Amygdala (tissue), 56 donors: Measurements from ENCODE around the gene TRIM22.
"Not testable (repeated sequence)": the region's sequence is repeated elsewhere in the genome, so short reads cannot be mapped to it uniquely, and the experiment has no call there.

Experiments used
- DNase-seq, 56 donors: peaks; one replicate each; lab custom pipeline; 2025; lab: John Stamatoyannopoulos, UW

TRIM22 gene

DNA sequence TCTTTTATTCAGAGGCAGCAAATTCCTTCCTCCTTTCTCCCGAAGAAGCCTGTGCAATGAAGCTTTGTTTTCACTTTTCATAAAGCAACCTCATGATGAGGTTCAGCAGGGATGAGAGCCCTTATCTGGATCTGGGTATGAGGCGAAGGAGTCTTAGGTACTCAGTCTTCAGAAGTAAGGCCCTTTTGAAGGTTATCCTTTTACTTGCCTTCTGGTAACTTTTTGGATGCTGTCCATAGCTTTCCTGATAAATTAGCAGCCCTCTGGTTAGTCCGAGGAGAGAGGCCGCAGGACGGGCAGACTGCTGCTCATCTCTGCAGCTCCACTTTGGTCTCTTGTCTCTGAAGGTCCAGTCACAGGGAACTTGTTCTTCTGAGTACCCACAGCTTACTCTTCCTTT lies 1.1 kb downstream of the TRIM22 start:
- no peak for DNase-seq

DNA sequence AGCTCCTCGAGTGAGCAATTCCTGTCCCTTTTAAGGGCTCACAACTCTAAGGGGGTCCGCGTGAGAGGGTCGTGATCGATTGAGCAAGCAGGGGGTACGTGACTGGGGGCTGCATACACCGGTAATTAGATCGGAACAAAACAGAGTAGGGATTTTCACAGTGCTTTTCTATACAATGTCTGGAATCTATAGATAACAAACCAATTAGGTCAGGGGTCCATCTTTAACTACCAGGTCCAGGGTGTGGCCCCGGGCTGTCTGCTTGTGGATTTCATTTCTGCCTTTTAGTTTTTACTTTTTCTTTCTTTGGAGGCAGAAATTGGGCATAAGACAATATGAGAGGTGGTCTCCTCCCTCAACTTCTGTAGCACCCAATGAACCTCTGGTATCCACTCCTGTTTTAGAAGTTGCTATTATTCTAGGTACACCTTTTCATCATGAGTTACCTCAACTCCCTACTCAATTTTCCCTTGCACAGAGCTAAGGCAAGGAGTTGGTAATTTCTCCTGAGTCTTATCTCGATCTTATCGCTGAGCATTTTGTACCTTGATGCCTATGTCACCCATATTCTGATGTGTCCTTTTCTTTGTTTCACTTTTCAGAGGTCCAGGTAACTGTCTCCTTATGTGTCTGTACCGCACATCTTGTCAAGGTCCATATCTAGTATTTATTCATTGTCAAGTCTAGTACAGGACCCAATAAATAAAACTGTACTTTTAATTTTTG lies 1.8 kb downstream of the TRIM22 start:
- not testable (repeated sequence) for DNase-seq

DNA sequence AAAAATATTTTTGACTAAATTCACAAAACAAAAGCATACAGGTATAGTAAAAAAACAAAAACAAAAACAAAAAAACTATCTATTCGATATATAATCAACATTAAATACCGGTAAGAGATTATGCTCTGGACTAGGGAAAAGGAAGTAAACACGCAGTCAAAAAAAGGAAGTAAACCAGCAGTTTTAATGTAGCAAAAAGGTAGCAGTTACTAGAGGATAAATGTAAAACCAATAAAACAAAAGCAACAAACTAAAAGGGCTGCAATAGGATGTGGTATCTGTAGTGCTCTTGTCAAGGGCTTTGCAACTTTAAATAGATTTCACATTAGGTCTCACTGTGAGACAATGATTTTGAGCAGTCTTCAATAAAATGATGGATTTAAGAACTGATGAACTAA lies 2.4 kb downstream of the TRIM22 start:
- no peak for DNase-seq

DNA sequence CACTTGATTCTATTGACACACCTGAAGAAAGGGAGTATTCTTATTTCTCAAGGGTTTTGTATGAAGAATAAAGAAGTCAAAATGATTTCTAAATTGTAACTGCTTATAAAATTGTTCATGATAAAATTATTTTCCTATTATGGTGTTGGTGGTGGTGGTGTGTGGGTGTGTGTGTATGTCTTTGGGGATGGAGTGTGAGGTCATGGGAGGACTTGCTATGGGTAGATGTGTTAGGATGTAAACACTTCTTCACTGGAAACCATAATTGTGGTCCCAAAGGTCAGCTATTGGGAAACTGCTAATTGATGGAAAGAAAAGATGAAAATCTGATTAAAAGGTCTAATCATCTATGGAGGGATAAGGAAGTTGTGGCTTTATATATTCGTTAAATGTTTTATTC lies 5.1 kb downstream of the TRIM22 start:
- DNase-seq, result no peak

DNA sequence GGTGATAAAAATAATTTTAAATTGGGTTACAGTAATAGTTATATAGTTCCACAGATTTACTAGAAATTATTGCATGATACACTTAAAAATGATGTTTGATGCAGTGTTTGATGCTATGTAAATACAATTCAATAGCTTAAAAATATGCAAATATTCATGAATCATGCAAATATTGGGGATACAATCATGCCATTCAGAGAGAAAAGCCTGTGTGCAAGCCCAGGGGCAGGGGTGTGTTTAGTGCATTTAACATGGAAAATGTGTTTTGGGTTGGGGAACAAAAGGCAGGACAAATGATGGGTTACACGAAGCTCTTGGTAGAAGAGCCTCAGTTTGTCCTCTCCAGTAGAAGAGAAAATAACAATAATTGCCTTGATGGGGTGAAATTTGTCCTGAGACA lies 6.0 kb downstream of the TRIM22 start:
- no peak for DNase-seq

DNA sequence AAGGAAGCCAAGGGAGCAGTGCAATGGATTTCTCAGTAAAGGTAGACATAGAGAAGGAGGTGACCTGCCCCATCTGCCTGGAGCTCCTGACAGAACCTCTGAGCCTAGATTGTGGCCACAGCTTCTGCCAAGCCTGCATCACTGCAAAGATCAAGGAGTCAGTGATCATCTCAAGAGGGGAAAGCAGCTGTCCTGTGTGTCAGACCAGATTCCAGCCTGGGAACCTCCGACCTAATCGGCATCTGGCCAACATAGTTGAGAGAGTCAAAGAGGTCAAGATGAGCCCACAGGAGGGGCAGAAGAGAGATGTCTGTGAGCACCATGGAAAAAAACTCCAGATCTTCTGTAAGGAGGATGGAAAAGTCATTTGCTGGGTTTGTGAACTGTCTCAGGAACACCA lies 6.6 kb downstream of the TRIM22 start:
- no peak for DNase-seq

DNA sequence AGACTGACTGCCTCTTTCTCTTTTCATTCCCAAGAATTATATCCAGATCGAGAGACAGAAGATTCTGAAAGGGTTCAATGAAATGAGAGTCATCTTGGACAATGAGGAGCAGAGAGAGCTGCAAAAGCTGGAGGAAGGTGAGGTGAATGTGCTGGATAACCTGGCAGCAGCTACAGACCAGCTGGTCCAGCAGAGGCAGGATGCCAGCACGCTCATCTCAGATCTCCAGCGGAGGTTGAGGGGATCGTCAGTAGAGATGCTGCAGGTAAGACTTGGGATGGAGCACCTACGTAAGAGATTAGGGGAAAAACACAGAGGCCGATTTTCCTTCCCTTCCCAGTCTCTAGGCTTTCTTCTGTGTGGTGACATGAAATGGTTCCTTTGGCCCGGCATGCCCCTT lies 8.7 kb downstream of the TRIM22 start:
- no peak for DNase-seq

DNA sequence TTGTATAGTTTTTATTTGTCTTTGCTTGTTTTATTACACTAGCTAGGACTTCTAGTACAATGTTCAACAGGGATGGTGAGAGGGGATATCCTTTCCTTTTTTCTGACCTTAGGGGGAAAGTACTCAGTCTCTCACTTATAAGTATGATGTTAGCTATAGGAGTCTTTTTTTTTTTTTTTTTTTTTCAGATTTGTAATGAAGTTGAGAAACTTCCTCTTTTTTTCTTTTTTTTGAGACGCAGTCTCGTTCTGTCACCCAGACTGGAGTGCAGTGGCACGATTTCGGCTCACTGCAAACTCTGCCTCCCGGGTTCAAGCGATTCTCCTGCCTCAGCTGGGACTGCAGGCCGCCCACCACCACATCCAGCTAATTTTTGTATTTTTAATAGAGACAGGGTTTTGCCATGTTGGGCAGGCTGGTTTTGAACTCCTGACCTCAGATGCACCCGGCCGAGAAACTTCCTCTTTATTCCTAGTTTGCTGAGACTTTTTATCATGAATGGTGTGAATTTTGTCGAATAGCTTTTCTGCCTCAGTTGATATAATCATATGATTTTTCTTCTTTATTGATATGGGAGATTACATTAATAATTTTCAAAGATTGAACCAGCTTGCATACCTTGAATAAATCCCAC lies 10.9 kb downstream of the TRIM22 start:
- DNase-seq, result no peak

DNA sequence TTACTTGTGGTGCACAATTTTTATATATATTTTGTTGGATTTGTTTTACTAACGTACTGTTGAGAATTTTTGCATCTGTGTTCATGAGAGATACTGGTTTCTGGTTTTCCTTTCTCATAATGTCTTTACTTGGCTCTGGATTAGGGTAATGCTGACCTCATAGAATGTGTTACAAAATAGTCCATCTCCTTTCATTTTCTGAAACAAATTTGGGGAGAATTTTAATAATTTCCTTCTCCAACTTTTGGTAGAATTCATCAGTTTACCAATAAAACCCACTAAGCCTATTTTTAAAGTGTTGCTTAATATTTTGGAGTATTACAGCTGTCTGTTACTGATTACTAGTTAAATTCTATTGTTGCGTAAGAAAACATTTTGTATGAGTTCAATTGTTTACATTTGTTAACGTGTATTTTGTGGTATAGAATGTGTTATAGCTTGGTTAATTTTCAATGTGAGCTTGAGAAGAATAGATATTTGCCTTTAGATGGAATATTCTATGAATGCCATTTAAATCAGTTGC lies 11.5 kb downstream of the TRIM22 start:
- DNase-seq, result no peak

DNA sequence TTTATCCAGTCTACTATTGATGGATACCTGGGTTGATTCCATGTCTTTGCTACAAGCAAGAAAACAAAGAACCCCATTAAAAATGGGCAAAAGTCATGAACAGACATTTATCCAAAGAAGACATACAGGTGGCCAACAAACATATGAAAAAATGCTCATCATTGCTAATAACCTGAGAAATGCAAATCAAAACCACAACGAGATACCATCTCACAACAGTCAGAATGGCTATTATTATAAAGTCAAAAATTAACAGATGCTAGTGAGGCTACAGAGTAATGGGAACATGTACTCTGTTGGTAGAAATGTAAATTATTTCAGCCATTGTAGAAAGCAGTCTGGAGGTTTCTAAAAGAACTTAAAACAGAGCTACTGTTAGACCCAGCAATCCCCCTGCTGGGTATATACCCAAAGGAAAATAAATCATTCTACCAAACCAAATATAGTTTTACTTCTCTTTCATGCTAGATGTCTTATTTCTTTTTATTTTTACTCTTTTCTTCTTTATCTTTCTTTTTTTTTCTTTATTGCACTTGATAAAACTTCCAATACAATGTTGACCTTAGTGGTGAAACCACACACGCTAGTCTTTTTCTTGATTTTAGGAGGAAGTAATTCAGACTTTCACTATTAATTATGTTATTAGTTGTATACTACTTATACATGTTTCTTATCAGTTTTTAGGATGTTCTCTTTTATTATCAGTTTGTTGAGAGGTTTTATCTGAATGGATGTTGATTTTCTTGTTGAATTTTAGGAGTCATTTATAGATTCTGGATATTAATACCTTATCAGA lies 14.3 kb downstream of the TRIM22 start:
- no peak for DNase-seq

DNA sequence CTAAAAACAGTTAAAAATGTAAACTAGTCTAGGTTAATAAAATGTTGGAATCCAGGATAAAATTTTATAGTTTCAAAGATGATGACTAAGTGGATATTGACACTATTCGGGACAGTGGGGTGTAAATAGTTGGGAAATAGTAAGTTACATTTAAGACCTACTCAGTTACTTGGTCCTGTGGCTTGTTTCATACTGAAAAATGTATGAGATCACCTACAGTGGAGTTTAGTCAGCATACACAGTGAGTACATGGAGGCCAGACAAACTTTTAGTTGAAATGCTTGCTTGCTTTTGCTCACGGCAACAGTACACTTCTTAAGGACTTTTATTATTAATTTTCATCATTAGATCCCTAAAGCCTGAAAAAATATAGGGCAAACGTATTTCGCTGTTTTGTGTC lies 16.1 kb downstream of the TRIM22 start:
- no peak for DNase-seq

DNA sequence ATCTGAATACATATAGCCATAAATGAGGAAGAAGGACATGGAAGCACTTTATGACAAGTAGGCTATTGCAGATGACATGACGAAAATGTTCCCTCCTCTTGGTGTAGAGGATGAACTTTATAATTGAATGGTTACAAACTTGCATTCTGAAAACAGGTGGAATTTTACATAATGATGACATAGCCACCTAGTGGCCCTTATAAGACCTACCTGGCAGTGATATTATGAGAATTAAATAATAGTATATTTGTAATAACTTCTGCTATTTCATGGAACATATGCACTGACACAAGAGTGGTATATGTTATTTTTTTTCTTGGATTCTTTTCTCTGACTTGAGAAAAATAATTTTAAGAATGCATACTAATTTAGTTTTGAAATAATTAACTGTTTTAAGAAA lies 22.9 kb downstream of the TRIM22 start:
- no peak for DNase-seq

DNA sequence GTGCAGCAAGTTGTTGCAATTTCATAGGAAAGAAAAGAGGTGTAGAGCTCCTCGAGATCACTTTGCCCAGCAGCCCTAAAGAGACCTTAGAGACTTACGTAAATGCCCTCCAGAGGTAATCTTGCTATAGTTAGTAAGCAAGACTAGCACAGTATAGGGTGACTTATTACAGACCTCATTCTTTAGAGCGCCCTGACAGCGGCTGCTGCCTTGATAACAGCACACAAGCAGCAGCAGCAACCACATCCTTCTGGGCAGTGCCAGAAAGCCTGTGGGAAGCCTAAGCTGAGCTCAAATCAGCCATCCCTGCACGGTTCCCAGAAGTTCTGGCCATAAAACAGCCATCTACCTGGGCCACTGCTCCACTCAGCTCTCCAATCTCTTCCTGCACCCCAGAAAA lies 24.1 kb downstream of the TRIM22 start:
- no peak for DNase-seq

DNA sequence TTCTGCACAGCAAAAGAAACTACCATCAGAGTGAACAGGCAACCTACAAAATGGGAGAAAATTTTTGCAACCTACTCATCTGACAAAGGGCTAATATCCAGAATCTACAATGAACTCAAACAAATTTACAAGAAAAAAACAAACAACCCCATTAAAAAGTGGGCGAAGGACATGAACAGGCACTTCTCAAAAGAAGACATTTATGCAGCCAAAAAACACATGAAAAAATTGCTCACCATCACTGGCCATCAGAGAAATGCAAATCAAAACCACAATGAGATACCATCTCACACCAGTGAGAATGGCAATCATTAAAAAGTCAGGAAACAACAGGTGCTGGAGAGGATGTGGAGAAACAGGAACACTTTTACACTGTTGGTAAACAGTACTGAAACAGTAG lies 26.9 kb downstream of the TRIM22 start:
- DNase-seq, result not testable (repeated sequence)

DNA sequence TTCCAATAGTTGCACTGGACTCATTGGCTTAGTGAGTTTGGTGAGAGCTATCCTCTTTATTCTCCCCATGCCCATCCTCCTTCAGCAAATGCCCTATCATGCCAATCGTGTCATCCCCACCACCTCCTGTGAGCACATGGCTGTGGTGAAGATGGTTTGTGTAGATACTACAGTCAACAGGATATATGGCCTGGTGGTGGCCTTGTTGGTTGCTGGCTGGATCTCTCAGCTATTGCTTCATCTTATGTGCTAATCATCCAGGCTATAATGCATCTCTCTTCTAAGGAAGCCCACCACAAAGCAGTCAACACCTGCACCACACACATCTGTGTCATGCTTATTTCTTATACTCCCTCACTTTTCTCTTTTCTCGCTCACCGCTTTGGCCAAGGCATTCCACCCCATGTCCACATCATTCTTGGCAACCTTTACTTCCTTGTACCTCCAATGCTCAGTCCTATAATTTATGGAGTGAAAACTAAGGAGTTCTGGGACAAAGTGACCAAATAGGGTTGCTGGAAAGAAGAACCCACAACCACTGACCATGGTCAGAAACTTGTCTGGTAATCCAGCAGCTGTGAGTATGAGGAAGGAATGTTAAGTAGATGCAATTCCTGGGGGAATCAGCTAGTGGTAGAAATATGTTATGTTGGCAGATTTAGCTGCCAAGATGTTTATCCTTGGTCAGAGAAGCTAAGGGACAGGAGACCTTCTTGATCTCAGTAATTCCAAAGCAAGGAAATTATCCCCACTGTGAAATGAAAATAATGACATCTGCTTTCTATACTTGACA lies 30.3 kb downstream of the TRIM22 start:
- no peak for DNase-seq

DNA sequence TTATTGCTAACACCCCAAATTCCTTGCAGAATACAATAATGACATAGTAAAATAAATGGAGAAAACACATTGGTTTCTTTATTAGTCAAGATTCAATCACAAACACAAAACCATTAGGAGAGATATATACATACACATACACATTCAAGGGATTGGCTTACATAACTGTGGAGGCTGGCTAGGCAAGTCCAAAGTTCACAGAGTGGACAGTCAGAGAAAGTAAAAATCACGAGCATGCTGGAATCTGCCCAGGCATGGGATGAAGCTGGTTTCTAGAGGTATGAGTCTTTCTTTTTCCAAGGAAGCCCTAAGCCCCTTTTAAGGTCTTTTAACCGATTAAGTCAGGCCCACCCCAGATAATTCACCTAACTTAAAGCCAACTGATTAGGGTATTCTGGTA lies 33.0 kb downstream of the TRIM22 start:
- DNase-seq, result no peak

DNA sequence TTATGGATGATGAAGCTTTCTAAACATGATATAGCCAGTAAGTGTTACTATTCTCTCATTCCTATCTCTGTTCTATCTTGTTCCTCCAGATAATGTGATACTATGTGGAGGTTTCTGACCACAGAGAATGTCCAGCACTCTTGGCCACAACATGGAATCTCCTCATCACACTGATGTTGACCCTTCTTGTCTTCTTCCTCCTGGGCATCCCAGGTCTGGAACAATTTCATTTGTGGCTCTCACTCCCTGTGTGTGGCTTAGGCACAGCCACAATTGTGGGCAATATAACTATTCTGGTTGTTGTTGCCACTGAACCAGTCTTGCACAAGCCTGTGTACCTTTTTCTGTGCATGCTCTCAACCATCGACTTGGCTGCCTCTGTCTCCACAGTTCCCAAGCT lies 36.8 kb downstream of the TRIM22 start:
- DNase-seq, result no peak

DNA sequence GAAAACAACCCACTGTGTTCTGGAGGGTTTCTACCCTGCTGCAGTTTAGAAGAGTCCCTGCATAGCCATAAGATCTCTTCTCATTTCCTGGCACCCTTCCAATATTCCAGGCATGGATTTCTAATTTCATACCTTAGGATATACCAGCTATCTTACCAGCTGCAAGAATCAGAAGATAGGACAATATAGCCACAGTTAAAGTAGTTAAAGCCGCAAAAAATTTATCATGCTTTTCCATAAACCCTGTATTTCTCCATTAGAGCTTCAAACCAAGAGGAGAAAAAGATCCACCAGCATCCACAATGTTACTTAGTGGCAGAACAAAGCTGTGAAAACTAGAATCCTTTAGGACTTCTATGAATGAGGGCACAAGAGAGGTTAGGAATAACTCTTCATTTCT lies 38.1 kb downstream of the TRIM22 start:
- DNase-seq, result no peak

DNA sequence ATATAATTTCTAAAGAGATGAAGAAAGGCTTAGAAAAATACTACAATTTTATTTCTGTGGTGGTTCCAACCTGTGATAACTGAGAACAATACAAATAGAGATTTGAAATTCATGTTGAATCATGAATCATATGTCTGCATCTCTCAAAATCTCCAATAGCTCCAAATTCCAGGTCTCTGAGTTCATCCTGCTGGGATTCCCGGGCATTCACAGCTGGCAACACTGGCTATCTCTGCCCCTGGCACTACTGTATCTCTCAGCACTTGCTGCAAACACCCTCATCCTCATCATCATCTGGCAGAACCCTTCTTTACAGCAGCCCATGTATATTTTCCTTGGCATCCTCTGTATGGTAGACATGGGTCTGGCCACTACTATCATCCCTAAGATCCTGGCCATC lies 46.8 kb downstream of the TRIM22 start, which contains the start of gene OR56B1:
TSS of gene OR56B1 (plus strand) at position 53 of the 400 bp plus-strand sequence. CDS start at position 122, 69 bp downstream.
- DNase-seq, result no peak

DNA sequence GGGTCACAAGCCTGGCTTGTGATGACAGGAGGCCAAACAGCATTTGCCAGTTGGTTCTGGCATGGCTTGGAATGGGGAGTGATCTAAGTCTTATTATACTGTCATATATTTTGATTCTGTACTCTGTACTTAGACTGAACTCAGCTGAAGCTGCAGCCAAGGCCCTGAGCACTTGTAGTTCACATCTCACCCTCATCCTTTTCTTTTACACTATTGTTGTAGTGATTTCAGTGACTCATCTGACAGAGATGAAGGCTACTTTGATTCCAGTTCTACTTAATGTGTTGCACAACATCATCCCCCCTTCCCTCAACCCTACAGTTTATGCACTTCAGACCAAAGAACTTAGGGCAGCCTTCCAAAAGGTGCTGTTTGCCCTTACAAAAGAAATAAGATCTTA lies 47.5 kb downstream of the TRIM22 start:
- DNase-seq, result no peak
